ENCODE data around the gene WDR33. TPM values are rescaled to one million over a fixed set of nuclear protein-coding genes. Genes with fewer than 3 reads are reported as not detected.

Gene WDR33
- total and polyA plus RNA-seq, 2 of the 4 experiments (the other 2 are of a cell fraction) = 19.6 to 41.2 TPM

DNA sequence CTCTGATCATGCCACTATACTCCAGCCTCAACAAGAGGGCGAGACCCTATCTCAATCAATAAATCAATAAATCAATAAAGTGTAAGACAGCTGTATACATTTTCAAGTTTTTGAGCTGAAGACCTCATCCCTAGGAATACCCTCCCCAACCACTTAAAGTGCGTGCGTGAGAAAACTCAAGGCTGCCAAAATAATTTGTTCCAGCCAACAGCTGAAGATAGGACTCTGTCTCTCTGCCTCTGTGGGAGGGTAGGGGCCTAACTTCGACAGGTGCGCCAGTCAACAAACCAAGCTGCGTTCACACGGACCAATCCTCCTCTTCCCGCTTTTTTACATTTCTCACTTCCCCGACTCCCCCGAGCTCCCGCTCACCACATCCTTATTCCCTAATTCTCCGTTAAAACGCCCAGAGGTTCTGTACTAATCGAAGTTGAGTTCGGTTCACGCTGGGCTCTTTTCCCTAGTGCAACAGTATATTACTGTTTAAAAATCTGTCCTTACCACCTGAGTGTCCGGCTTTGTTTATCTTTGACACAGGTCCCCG, 46.4 kb upstream of the WDR33 start:
- in situ Hi-C loops (cut with MboI; ENCODE audit: low sequenced_read_pairs) = no loop called here

More for the DNA sequence above, 46.4 kb upstream of the WDR33 start:
- peaks cover 27 to 51% of the 10 kb centered on the region in 2 experiments for H3K79me1 ChIP-seq (ENCODE audit: low read depth in 1 of 2, low read length in 2 of 2)
- DNase-seq (no peak), ATAC-seq (ENCODE audit: low read depth) (no peak)
- peak overlapping the region; percentile 62 for H3K23ac ChIP-seq (ENCODE audit: low read depth, low read length)
- H2AK9ac ChIP-seq (replicated peaks; ENCODE audit: low read depth, low read length, poor library complexity) = peak overlapping the region; percentile 74
- H4K20me1 ChIP-seq (ENCODE audit: insufficient read depth, low read length) = peaks cover 35% of the 10 kb centered on the region
- H3K14ac ChIP-seq (replicated peaks; ENCODE audit: low read depth, low read length) = peak overlapping the region; percentile 82
- peak overlapping the region; percentile 96 for H3K9ac ChIP-seq (ENCODE audit: low read depth, low read length)
- H3K56ac ChIP-seq (ENCODE audit: extremely low read depth, insufficient read depth, low read length) = peak overlapping the region; percentile 81
- no peaks in the 10 kb centered on the region for H3K9me3 ChIP-seq (ENCODE audit: control insufficient read depth, insufficient read depth, low read length)
- ChIA-PET CTCF (no interaction called here), POLR2A (ENCODE audit: unreplicated experiment) (no interaction called here)
- peak overlapping the region; percentile 91 for H3K4ac ChIP-seq (ENCODE audit: low read depth, low read length)
- peak overlapping the region; percentile 76 for H3K4me3 ChIP-seq (ENCODE audit: insufficient read depth, low read depth, low read length)
- no peaks in the 10 kb centered on the region for H3K27me3 ChIP-seq (ENCODE audit: control insufficient read depth, insufficient read depth, low read length)
- H3K36me3 ChIP-seq (ENCODE audit: control insufficient read depth, insufficient read depth, low read length) = peaks cover 5% of the 10 kb centered on the region
- H4K8ac ChIP-seq (ENCODE audit: low read depth in 2 of 2, low read length in 2 of 2) = peak overlapping the region; percentile 80 to 85
- H3K4me1 ChIP-seq (ENCODE audit: control insufficient read depth, insufficient read depth, low read length) = peaks cover 2% of the 10 kb centered on the region; the same call in 1 of the 2 replicates
- 0 out of 3 replicates have a peak overlapping the region, but pooled peaks have one; percentile 13 for H2BK15ac ChIP-seq (ENCODE audit: low read depth, low read length)
- H2AK5ac ChIP-seq (ENCODE audit: low read depth, low read length) = peak overlapping the region; percentile 53
- no peak overlapping the region for H4K5ac ChIP-seq (ENCODE audit: low read depth, low read length)
- H4K91ac ChIP-seq (ENCODE audit: insufficient read depth, low read depth, low read length) = 0 out of 2 replicates have a peak overlapping the region, but pooled peaks have one; percentile 70
- H2BK5ac ChIP-seq (ENCODE audit: low read depth, low read length, poor library complexity, severe bottlenecking) = peak overlapping the region; percentile 82
- no peak overlapping the region for H2BK20ac ChIP-seq (ENCODE audit: low read depth, low read length)
- peak overlapping the region; percentile 96 for H3K4me2 ChIP-seq (ENCODE audit: low read depth, low read length)
- intact Hi-C loops (cut with micrococcal nuclease) = no loop called here
- no peak for TF ChIP-seq POLR2A (IDR thresholded peaks at IDR 0.05; ENCODE audit: low read depth, low read length)
- H3K9me1 ChIP-seq (ENCODE audit: insufficient read depth, low read length) = peaks cover 8% of the 10 kb centered on the region
- H2AFZ ChIP-seq (replicated peaks; ENCODE audit: low read length, poor library complexity) = peak overlapping the region; percentile 100
- BruUV-seq (replicated peaks) = no TSS peak
- H3K18ac ChIP-seq (ENCODE audit: low read depth, low read length) = no peak overlapping the region
- H3K27ac ChIP-seq (ENCODE audit: insufficient read depth, low read length) = peak overlapping the region; percentile 88
- dilution Hi-C loops (cut with HindIII; ENCODE audit: low sequenced_read_pairs, unreplicated experiment) = no loop called here
- 0 out of 2 replicates have a peak overlapping the region, but pooled peaks have one; percentile 33 for H2BK120ac ChIP-seq (ENCODE audit: low read depth, low read length)
- WGBS, 2 experiments (ENCODE audit: extremely low coverage in 2 of 2, insufficient read length in 1 of 2) = 2% methylated on average over 9 of the region's 18 CpGs; no CpG with 5 or more reads in 1 of the 2 experiments
